HG03521 (cell line): ENCODE data around the gene AP1G2.

Experiments
- ATAC-seq: cut with Tn5 transposase; IDR thresholded peaks from one replicate; pipeline ENCODE4 v1.9.1; 2021; ENCODE audit warnings: mild to moderate bottlenecking, moderate library complexity; ENCODE audit not compliant: unreplicated experiment

AP1G2 gene

DNA sequence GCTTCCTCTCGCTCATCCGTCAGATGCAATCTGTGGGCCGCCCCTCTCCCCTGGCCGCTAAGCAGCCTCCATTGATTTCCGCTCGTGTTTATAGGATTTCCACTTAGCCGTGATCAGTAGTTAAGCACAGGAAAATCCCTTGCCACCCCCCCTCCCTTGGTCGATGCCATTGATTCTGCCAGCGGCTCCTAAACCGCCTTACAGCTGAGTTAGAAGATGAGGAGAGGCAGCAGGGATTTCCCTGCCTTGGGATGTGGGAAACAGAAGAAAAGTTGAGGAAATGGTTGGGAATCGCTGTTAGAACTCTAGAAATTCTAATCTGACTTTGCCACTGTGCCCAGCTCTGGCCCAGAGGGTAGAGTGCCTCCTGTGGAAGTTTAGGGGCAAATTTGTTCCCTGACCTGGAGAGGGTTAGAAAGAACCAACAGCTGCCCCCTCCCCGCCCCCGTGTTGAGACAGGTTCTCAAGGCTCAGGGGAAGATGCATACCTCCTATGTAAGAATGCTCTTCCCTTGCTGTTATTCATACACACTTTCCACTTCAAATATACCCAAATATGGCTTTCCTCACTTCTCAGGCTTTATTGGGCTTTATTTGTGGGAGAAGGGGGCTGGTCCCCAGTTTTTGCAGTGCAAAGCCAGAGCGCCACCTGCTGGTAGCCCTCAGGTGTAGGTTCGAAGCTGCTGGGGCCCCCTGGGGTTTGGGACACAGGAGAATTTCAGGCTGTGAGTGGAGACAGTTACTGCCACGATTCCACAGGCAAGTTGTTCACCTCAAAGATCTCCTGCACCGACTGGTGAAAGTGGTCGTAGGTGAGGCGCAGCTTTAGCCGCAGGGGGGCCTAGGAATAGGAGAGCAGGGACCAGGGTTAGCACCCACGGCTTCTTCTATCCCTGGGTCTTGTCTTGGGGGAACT, 8.3 kb downstream of the AP1G2 start:
- no peak for ATAC-seq

DNA sequence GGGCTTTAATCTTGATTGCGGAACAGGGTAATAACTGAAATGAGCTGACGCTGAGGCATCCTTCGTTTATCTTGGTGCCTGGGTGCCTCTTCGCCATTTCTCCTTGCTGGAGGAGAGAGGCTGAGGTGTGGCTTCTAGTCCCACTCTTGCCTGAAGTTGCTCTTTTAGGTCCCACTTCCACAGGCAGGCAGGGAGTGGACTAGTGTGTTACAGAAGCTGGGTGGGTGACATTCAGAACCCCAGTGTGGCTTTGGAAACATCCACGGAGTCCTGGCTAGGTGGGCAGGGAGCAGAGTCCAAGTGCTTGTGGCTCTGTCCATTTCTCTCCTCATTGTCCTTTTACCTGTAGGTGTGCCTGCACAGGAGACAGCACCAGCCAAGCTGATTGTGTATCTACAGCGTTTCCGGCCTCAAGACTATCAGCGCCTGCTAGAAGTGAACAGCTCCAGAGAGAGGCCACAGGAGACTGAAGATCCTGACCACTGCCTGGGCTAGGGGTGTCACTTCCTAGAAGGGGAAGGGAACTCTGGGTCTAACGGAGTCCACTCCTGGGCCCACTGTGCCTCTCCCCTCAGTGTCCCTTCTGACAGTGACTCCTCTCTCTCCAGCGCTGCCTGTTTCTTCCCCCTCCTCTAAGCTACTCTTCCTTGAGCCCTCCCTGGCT, 9.1 kb downstream of the AP1G2 start:
- ATAC-seq: no peak

DNA sequence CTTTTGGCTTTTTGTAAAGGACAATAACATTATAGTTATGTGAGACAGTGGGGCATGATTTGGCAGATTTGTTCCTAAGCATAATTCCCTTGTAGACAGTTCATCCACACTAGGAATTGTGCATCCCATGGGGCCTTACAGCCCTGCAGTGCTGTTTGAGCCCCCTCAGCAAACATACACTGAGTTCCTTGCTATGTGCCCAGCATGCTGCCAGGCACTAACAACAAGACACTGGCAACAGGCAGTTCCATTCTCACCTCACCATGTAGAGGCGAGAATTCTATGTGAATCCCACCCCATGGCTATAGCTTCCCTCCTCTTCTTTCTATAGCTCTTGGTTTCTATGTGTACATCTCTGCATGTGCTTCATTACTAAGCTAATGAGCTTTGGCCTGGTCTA, 9.6 kb downstream of the AP1G2 start:
- ATAC-seq: no peak

DNA sequence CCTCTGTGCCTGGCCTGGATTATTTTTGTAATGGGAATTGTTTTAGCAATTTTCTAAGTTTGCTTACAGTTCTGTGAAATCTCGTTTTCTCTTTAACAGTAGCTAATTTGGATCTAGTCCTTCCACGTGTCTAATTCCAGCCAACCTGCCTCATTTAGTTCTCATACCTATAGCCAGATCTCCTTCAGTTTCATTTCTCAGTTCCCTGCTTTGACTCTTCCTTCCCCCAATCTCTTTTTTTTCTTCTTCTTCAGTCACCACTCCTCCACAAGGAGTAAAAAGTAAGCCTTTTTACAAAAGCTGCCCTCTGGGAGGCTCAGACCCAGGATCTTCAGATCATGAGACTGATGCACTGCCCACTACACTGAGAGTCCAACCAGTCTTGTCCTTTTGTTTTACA, 10.1 kb downstream of the AP1G2 start:
- no peak for ATAC-seq

DNA sequence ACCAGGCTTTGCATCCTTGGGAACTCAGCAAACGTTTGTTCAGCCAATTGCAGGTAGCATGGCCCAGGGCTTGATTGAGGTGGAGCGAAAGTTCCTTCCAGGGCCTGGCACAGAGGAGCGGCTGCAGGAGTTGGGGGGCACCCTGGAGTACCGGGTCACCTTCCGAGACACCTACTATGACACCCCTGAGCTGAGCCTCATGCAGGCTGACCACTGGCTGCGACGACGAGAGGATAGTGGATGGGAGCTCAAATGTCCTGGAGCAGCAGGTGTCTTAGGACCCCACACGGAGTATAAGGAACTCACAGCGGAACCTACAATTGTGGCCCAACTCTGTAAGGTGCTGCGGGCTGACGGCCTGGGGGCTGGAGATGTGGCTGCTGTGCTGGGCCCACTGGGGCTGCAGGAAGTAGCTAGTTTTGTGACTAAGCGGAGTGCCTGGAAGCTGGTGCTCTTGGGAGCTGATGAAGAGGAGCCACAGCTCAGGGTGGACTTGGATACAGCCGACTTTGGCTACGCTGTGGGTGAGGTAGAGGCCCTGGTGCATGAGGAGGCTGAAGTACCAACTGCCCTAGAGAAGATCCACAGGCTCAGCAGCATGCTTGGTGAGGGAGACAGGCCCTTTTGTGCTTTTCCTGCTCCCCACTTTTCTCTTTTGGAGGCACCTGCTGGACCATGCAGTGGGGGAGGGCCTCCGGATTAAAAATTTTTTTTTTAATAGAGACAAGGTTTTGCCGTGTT, 10.7 kb downstream of the AP1G2 start:
- no peak for ATAC-seq

DNA sequence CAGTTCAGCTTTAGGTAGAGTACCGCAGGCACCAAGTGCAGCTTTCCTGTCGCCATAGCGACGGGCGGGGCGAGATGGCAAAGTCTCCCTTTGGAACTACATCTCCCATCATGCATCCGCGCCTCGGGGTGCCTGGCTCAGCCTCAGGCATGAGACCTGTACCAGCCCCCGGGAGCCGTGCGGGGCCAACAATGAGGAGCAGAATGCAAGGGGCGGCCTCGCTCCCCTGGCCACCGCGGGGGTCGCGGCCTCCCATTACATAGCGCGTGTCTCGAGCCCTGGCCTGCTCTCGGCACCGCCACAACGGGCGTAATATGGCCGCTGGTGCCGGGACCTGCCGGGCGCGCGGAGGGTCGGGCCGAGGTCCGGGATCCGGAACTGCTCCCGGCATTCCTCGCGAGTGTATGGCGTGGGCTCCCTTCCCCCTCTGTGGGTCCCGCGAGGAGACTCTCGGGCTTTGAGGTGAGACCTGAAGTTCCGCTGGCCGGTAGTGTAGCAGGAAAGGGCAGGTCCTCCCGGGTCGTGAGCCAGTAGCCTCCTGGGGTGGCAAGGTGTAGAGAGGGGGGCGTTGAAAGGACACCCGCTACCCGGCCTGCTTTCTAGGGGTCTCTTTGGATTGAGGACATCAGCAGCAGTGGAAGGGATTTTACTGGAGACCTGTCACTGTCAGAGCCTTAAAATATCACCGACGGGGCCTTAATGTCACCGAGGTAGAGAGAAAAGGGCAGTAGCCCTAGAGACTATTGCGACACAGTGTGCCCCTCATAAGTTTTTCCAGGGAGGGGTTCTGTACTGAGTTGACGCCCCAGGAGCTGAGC, 11.5 kb downstream of the AP1G2 start, which contains the start of gene THTPA:
Gene THTPA (plus strand): TSS at position 390 of the 818 bp plus-strand sequence. CDS start 487 bp downstream, outside the sequence.
- peak; percentile 83 for ATAC-seq

DNA sequence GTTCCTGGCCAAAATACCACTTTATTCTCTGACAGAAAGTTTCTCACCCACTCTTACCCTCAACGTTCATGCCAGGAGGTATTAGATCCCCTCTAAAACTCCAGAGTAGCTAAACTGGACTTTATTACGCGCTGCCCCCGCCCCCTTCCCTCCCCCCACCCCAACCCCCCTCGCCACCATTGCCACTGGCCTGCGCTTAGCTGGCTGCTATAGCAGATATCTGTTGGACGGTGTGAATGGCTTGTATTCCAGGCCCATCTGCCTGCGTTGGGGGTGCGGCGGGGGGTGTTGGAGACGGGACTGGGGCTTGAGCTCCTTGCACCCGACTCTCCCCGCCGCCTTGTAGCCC, 12.1 kb downstream of the AP1G2 start:
- ATAC-seq: no peak

DNA sequence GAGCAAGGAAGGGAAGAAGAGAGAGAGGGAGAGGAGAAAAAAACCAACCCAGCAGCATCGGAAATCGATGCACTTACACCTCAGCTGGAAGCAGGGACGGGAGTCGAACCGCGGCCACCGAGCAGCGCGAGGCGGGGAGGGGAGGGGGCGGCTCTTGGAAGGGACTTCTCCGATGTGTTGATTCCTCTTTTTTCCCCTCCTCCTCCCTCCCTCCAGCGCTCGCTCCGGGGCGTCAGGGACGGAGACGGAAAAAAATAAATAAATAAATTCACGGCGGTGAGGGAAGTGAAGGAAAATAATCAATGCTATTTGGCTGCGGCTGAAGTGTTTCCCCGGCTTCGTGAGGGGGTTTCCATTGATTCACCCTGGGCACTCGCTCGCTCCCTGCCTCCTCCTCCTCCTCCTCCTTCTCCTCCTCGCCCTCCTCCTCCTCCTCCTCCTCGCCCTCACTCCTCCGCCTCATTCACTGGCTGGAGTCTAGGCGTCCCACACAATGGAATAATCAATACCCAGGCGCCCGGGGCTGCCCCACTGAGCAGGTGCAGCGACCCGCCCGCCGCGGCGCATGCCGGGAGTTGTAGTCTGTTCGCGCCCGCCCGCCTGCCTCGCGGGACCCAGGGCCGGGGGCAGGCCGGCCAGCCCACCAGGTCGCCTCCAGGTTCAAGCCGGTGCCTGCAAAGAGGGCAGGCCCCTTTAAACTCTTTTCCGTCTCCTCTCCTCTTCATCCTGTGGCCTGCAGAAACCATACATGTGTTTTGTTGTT, 16.1 kb downstream of the AP1G2 start, which contains the start of gene ZFHX2:
Gene ZFHX2 (minus strand): TSS at position 500 of the 763 bp plus-strand sequence. CDS start 16,440 bp downstream, outside the sequence.
- ATAC-seq: peak; percentile 45

DNA sequence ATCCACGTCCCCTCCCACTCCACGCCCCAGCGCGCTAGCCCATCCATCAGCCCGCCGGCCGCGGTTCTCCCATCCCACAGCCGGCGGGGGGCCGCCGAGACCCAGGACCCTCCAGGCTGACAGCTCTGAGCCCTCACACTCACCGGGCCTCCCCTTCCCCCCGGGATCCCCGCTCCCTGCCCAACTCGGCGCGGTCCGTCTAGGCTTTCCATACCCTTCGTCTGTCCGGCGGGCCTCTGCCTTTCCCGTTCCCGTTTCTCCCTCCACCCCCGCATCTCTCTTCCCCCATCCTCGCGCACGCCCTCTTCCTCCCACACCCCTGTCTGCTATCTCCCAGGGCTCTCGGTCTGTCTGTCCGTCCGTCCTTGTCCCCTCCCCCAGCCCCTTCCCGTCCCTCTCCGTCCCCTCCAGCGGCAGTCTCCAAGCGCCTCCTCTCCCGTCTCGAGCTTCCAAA, 16.8 kb downstream of the AP1G2 start:
- no peak for ATAC-seq

DNA sequence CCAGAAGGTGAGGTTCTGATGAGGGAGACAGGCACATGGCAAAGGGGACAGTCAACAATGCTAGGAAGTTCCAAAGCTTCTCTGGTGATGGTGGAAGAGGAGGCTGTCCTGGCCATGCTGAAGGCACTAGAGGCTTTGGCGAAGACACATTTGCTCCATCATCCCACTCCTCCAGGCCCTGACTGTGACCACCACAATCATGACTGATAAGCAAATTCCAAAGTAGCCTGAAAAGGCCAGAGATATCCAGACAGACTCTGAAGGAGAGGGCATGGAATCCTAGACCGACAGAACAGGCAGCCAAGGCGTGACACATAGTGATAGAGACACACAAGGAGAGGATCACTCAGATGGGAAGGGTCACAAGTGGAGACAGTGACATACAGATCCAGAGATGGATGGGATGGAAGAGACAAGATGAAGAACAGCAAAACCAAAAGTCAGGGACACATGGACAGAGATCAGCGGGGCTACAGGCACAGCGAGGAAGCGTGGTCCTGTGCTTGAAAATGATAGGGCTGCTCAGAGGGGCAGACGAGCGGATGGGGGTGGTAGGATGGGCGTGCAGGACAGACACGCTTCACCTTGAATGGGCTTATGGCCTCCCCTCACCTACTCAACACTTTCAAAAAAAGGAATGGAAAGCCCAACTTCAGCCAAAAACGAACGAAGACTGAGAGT, 17.3 kb downstream of the AP1G2 start:
- no peak for ATAC-seq

DNA sequence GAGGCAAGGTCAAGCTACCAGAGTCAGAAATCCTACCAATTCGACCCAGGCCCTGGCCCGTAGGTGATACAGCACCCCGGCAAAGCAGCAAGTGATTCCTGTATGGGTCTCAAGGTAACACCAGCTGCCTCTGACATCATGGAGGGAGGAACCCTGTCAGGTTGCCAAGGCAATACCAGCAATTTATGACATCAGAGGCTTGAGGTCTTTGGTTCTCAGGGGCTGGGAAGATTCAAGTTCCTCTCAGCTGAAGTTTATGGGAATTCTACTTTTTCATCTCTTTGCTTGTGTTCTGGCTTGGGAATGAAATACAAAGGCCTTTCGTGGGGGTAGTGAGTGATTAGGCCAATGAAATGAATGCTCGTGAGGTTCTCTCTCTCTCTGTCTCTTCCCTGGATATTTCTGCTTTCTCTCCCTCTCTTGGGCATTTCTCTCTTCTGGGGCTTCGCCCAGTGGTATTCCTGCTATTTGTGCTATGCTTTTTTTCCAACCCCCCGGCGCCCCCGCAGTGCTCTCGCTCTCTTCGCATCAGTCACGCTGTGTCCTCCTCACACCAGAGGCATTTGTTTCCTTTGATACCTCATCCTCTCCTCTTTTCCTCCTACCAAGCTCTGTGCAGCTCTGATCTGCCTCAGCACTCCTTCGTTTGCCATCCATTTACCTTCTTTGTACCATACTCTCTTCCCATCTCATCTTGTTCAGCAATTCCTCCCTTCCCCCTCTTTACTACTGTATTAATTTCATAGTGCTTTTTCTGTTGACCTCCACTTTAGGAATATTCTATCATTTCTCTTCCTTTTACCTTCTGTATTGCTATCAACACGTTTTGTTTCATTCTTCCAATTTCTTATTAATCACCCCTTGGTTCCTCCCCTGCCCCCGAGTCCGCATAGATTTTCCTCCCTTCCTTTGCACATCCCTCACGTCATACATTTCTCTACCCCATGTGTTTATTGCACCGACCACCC, 19.0 kb downstream of the AP1G2 start:
- ATAC-seq: no peak

DNA sequence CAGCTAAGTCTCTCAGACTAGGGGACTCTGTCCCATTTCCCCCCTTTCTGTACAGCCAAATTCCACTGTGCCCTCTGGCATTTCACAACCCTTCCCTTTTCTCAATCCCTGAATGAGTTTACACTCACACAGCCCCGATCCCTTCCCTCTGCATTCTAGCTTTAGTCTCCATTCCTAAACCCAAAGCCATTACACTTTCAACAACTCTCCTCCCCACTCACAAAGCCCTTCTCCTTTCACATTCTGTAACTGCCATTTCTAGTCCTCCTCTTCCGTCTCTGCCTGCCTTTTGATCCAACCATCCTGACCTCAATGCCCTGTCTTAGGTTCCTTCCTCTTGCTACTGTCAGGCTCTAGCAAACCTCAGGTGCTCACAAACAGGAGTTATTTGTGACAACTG, 19.7 kb downstream of the AP1G2 start:
- no peak for ATAC-seq

DNA sequence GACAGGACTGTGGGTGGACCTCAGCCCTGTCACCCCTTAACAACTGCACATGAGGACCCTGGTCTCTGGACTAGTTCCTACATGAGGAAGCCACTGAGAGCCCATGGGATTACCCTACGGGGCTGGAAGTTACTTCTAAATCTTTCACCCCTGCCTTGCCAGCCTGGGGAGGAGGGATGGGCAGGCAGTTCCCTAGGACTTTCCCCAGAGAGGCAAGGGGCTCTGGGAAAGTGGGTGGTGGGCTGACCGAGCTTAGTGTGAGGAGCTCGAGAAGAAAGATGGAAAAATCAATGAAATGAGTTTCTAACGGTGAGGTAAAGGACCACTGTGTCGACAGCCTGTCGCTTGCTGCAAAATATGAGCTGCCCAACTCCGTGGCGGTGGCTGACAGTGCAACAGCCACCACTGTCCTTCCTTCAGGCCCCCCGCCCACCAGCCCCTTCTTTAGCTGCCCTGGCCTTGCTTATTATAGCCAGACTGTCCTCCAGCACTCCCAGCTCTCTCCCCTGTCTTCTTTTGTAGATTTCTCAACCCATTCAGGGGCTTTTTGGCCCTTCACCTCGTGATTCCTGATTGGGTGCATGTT, 21.0 kb downstream of the AP1G2 start:
- no peak for ATAC-seq

DNA sequence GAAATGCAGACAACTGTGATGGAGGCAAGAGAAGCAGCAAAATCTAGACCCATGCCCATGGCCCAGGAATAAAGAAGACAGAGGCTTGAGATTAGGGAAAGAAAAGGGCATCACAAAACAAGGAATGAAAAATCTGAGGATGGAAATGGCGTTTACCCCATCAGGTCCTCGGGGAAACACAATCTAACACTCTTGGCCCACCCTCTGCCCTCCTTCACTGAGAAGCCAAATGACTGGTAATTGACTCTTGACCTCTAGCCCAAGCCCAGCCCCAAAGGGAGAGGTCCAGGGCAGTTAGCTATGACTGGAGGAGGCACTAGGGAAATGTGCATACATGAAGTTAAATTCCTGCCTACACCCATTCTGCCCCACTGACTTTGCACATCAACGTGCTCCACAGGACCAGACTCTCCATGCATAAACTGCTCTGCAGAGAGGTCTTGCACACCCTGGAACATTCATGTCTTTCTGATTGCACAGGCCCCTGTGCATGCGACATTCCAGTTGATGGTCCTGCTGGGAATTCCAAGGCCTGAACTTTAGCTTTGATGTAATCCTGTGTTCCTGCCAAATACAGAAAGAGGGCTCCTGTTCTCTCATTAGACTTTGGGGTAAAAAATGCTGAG, 21.7 kb downstream of the AP1G2 start:
- no peak for ATAC-seq

DNA sequence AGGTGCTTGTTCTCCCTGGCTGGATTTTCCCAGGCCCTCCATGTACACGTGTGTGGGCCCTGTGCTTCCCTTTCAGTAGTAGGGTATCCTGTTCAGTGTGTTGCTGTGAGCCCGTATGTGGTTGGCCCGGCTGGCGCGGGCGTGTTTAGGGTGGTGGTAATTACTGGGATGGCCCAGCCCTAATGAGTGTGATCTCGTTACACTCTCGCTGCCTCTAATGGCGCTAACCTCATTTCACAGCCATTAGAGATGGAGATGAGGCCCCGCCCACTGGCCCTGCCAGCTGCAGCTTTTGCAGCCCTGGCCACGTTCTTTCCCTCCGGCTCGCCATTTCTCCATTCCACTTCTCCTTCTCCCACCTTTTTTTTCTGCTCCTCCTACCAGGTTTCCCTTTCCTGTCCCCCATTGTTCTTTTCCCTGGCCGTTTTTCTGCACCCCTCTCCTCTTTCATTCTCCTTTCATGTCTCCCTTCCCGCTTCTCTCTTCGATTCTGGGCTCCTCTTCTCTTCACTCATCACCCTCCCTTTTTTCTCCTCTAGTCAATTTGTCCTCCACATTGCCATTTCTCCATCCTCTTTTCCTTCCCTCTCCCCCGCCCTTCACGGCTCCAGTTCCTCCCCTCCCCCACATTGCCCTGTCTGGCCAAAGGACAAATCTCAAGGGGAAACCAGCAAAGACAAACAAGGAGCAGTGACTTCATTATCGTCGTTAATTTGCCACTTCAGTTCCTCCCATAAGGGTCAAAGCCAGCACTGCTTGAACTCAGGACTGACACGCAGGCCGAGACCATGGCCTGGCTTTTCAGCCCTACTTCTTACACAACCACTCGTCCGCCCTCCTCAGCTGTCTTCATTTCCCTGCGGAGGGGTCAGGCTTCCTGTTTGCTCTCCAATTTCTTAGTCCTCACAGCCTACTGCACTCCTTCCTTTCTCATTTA, 22.8 kb downstream of the AP1G2 start:
- ATAC-seq: no peak

DNA sequence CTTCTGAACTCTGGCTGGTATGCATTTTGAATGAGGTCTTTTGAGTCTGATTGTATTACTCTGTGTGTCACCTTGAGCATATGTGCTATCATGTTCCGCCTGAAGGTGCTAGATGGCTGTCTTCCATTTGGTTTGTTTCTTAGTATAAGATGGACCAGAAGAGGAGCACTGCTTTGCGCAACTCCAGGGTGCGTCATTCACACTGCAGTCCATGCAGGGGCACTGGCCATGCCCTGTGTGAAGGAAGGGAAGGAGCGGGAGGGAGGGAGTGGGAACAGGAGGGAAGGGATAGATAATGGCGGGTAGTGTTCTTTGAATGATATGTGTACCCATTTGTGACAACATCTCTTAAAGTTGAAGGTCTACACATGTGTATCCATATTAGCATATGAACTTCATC, 24.2 kb downstream of the AP1G2 start:
- ATAC-seq: no peak
